Rectal smooth muscle tissue (tissue), 1 donor: ENCODE data around the gene MYOCOS.
"Not testable (repeated sequence)": the region's sequence is repeated elsewhere in the genome, so short reads cannot be mapped to it uniquely, and the experiment has no call there.

Source experiments
- H3K27ac ChIP-seq: one replicate; pipeline ENCODE4 v1.7.0; 2013; ENCODE audit warnings: low read depth, low read length, inconsistent platforms
- H3K27me3 ChIP-seq: one replicate; pipeline ENCODE4 v1.7.0; 2013; ENCODE audit warnings: low read length; ENCODE audit not compliant: control insufficient read depth, insufficient read depth
- H3K36me3 ChIP-seq: one replicate; pipeline ENCODE4 v1.7.0; 2013; ENCODE audit warnings: low read length; ENCODE audit not compliant: control insufficient read depth, insufficient read depth
- H3K4me1 ChIP-seq: one replicate; pipeline ENCODE4 v1.7.0; 2013; ENCODE audit warnings: low read length; ENCODE audit not compliant: control insufficient read depth, insufficient read depth
- H3K4me3 ChIP-seq: one replicate; pipeline ENCODE4 v1.7.0; 2013; ENCODE audit warnings: low read length
- H3K9ac ChIP-seq: one replicate; pipeline ENCODE4 v1.7.0; 2013; ENCODE audit warnings: low read length

The MYOCOS gene

GRCh38 chr1:171600310-171600709, 21.7 kb upstream of the MYOCOS start:
- not testable (repeated sequence) for H3K9ac ChIP-seq, H3K4me1 ChIP-seq, H3K4me3 ChIP-seq, H3K27ac ChIP-seq, H3K27me3 ChIP-seq, H3K36me3 ChIP-seq

- Histone ChIP-seq H3K27me3 (no peaks in the 10 kb centered on the region), H3K4me3 (no peak overlapping the region), H3K9ac (no peak overlapping the region), H3K36me3 (no peaks in the 10 kb centered on the region), H3K27ac (no peak overlapping the region), H3K4me1 (no peaks in the 10 kb centered on the region)
Observed at GRCh38 chr1:171600862-171601261, 21.2 kb upstream of the MYOCOS start.

- not testable (repeated sequence) for H3K27me3 ChIP-seq, H3K4me3 ChIP-seq, H3K36me3 ChIP-seq, H3K9ac ChIP-seq, H3K27ac ChIP-seq, H3K4me1 ChIP-seq
Observed at GRCh38 chr1:171603042-171603441, 19.0 kb upstream of the MYOCOS start.

GRCh38 chr1:171606402-171606941, 15.6 kb upstream of the MYOCOS start:
- H3K4me3 ChIP-seq = no peak overlapping the region
- no peak overlapping the region for H3K27ac ChIP-seq
- no peaks in the 10 kb centered on the region for H3K36me3 ChIP-seq

GRCh38 chr1:171610385-171610784, 11.7 kb upstream of the MYOCOS start:
- no peaks in the 10 kb centered on the region for H3K36me3 ChIP-seq
- H3K27ac ChIP-seq = no peak overlapping the region
- no peak overlapping the region for H3K4me3 ChIP-seq
- H3K27me3 ChIP-seq = no peaks in the 10 kb centered on the region
- H3K4me1 ChIP-seq = no peaks in the 10 kb centered on the region
- H3K9ac ChIP-seq = no peak overlapping the region

More at GRCh38 chr1:171606402-171606941, 15.6 kb upstream of the MYOCOS start:
- Histone ChIP-seq H3K9ac (no peak overlapping the region), H3K4me1 (no peaks in the 10 kb centered on the region), H3K27me3 (no peaks in the 10 kb centered on the region)

GRCh38 chr1:171611306-171611705, 10.7 kb upstream of the MYOCOS start:
- Histone ChIP-seq H3K9ac (no peak overlapping the region), H3K4me1 (no peaks in the 10 kb centered on the region), H3K4me3 (no peak overlapping the region), H3K27ac (no peak overlapping the region), H3K36me3 (no peaks in the 10 kb centered on the region), H3K27me3 (no peaks in the 10 kb centered on the region)

- Histone ChIP-seq H3K4me3 (no peak overlapping the region), H3K4me1 (no peaks in the 10 kb centered on the region), H3K36me3 (no peaks in the 10 kb centered on the region), H3K27ac (no peak overlapping the region), H3K9ac (no peak overlapping the region), H3K27me3 (no peaks in the 10 kb centered on the region)
Observed at GRCh38 chr1:171613282-171613681, 8.8 kb upstream of the MYOCOS start.

GRCh38 chr1:171615122-171615906, 6.7 kb upstream of the MYOCOS start:
- H3K36me3 ChIP-seq, H3K9ac ChIP-seq, H3K4me3 ChIP-seq, H3K4me1 ChIP-seq, H3K27ac ChIP-seq, H3K27me3 ChIP-seq: not testable (repeated sequence)

- Histone ChIP-seq H3K36me3 (no peaks in the 10 kb centered on the region), H3K9ac (no peak overlapping the region), H3K27ac (no peak overlapping the region), H3K27me3 (no peaks in the 10 kb centered on the region), H3K4me3 (no peak overlapping the region), H3K4me1 (no peaks in the 10 kb centered on the region)
Observed at GRCh38 chr1:171616586-171616985, 5.5 kb upstream of the MYOCOS start.

- H3K4me1 ChIP-seq = no peaks in the 10 kb centered on the region
- H3K27ac ChIP-seq = no peak overlapping the region
- H3K27me3 ChIP-seq = no peaks in the 10 kb centered on the region
- H3K4me3 ChIP-seq = no peak overlapping the region
- H3K9ac ChIP-seq = no peak overlapping the region
- no peaks in the 10 kb centered on the region for H3K36me3 ChIP-seq
Observed at GRCh38 chr1:171623651-171624331, 1.7 kb downstream of the MYOCOS start.

GRCh38 chr1:171625225-171625624, 3.2 kb downstream of the MYOCOS start:
- H3K4me1 ChIP-seq = no peaks in the 10 kb centered on the region
- H3K27me3 ChIP-seq = no peaks in the 10 kb centered on the region
- no peak overlapping the region for H3K27ac ChIP-seq
- H3K4me3 ChIP-seq = no peak overlapping the region
- no peaks in the 10 kb centered on the region for H3K36me3 ChIP-seq
- no peak overlapping the region for H3K9ac ChIP-seq

- Histone ChIP-seq H3K27me3 (no peaks in the 10 kb centered on the region), H3K4me3 (no peak overlapping the region), H3K27ac (no peak overlapping the region), H3K4me1 (no peaks in the 10 kb centered on the region), H3K36me3 (no peaks in the 10 kb centered on the region), H3K9ac (no peak overlapping the region)
Observed at GRCh38 chr1:171627020-171627419, 5.0 kb downstream of the MYOCOS start.

GRCh38 chr1:171628225-171628624, 6.2 kb downstream of the MYOCOS start:
- Histone ChIP-seq H3K4me1 (no peaks in the 10 kb centered on the region), H3K27me3 (no peaks in the 10 kb centered on the region), H3K4me3 (no peak overlapping the region), H3K36me3 (no peaks in the 10 kb centered on the region), H3K27ac (no peak overlapping the region), H3K9ac (no peak overlapping the region)
